HG03045 (cell line): ENCODE data around the gene GBA2.

ENCODE experiments used
- ATAC-seq: cut with Tn5 transposase; IDR thresholded peaks from one replicate; pipeline ENCODE4 v1.9.1; 2021; ENCODE audit warnings: mild to moderate bottlenecking, moderate library complexity; ENCODE audit not compliant: unreplicated experiment

Gene GBA2

DNA sequence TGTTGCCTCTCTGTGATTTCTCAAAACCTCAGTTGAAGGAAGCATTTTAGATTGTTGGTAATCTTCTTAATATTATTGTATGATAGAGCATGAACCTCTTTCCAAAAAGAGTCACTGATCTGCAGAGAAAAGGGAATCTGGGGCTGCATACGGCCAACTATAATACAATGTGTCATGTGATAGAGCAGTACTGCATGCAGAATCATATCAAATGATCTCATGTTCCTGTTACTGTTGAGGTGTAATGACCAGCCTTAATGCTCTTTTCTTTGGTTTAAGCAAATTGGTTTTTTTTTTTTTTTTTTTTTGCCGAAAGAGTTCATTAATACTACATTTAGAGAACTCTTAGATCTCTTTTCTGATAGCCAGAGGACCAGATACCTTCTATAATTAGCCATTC, 18.0 kb upstream of the GBA2 start:
- ATAC-seq = no peak

DNA sequence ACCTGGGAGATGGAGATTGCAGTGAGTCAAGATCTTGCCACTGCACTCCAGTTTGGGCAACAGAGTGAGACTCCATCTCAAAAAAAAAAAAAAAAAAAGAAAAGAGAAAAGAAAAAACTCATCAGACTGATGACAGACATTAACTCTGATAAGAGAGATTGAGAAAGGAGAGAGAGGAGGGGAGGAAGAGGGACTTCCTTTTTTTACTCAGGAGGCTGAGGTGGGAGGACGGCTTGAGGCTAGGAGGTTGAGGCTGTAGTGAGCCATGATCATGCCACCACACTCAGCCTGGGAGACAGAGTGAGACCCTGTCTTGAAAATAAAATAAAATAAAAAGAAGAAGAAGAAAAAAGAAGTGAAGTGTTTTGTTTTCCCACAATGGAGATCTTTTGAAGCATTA, 14.8 kb upstream of the GBA2 start:
- ATAC-seq = no peak

DNA sequence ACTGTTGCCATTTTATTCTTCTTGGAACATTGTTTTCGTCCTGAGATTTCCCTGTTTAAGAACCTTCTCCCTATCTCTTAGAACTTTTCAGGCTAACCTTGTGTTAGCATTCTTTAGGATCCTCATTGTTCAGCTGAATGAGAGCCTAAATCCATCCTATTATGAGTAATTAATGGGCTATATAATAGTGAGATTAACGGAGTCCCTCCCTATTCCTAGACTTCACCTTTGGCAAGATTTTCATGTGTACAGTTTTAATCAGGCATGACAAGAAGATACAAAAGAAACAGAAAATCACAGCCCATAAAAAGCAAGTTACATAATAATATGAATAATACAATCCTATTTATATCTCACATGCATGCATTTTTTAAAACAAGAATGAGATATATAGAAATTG, 14.2 kb upstream of the GBA2 start:
- no peak for ATAC-seq

DNA sequence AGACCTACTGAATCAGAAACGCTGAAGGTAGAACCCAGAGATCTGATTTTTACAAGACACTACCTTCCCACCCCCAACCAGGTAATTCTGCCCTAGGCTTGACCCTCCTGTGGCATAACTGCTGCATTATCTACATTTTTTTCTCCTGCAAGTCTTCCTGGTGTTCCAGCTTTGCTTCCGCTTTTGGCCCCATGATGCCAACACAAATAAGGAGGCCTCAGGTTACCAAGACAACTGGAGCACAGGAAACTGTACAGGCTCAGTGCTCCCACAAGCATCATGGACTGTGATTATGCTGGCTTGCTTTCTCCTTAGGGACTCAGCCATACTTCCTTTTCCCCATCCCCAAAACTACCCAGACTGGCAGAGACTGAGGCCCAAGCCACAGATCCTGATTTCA, 11.6 kb upstream of the GBA2 start:
- no peak for ATAC-seq

GRCh38 chr9:35759795-35760194, 10.8 kb upstream of the GBA2 start:
- ATAC-seq = no peak

DNA sequence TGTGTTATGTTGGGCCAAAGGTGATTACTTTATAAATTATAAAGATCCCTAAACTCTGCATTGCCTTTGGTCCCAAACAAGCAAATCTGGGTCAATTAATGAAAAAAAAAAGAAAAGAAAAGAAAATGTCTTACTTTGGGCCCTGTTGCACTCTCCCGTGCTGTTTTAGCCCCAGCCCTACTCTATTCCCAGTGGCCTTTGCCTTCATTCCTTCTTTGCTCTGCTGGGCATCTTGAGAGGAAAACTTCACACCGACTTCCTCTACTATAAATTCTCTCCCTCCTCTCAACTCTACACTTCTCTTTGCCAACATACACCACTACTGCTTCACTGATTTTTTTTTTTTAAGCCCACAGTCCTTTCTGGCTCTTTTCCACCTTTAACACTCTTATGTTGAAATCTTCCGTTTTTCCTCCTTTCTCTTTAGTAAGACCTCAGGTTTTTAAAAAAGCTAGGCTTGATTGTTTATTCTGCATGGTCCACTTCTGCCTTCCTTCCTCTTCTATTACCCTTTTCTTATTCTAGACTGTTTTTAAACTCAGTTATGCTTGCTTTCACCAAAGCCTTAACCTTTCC, 9.5 kb upstream of the GBA2 start:
- ATAC-seq = no peak

DNA sequence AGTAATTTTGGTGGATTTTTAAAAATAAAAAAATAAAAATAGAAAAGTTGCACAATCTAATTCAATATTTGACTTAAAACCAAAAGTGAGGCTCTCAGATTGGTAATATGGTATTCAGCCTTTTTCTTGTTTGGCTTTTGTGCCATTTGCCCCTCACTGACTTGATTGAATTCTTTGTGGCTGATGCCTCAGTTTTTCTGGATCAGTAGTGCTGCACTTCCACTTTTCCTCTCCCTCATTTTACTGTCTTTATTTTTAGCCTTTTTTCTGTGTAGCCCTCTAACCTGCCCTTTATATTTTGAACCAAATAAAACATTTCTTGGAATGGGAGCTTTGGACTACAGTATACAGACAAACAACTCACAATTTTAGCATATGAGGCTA, 8.9 kb upstream of the GBA2 start:
- no peak for ATAC-seq

DNA sequence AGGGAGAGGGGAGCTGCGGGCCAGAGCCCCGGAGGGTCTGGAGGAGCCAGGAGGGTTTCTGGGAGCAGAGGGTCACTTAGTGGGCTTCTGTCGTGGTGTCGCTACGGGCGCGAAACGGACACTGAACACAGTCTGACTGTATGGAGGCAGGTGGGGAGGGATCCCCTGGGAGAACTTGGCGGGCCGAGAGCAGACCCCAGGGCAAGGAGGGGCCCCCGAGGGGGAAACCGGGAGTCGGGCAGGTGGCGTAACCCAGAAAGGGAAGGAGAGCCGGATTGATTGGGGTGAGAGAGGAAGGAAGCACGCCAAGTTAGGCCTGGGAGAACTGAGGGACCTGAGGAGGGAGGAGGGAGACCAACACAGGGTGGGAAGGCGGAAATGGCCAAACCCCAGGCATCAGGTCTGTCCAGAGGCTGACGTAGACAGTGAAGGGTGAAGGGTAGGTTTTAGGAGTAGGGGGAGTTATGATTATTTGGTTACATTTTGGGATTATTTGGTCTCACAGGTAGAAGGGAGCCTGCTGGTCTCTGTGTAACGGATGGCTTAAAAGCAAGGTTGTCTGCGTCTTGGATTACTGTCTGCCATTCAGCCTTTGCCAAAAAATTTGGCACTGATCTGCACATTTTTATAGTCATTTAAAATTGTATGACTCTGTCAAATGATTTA, 8.3 kb upstream of the GBA2 start:
- ATAC-seq = peak; percentile 47

GRCh38 chr9:35756275-35757225, 7.5 kb upstream of the GBA2 start:
- peak; percentile 60 for ATAC-seq

- no peak for ATAC-seq
Observed at GRCh38 chr9:35755071-35755470, 6.0 kb upstream of the GBA2 start.

DNA sequence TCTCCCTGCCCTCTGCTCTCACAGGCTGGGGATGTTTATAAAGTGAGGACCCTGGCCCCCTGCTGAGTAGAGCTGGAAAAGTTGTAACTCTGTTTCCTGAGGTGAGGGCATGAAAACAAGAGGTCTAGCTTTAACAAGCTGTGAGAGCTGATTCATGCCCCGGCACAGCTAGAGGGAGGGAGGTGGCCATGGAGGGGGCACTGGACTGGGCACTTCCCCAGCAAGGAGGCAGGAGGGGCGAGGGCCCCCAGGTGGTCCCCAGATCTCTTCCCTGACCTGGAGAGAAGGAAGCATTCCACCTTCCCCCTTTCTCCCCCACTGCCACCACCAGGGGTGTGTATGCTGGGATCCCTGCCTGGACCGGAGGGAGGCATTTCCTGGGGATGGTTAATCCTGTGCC, 5.2 kb upstream of the GBA2 start, which contains the start of gene MSMP:
TSS of gene MSMP (minus strand) at position 13 of the 400 bp plus-strand sequence. CDS start 147 bp downstream, outside the sequence.
- ATAC-seq = no peak

DNA sequence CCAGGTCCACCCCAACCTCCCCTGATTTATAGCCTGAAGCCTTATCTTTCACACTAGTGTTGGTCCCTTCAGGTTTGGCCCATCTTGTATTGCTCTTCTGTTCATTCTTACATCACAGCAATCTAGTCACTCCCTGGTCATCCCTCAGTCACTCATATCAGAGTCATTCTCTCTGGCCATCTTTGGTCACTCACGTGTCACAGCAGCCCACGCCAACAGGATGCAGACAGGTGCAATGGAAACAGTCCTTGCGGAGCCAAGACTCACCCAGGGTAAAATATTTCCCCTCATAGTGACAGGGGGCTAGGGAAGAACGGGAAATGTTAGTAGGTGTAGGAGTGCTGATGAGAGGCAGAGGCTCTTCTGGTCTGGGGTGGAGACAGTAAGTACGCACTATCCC, 4.4 kb upstream of the GBA2 start:
- ATAC-seq = no peak

DNA sequence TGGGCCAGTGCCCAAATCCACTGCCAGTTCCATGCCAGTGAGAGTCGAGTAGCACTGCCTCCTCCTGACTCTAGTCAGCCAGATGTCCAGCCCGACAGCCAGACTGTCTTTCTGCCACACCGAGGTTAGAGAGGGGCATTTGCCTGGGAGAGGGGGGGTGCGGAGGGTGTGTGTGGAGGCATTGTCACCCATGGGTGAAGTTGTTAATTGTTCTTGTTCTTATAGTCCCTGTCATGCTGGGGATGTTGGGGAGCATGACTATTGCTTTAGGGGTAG, 1.2 kb upstream of the GBA2 start:
- no peak for ATAC-seq

DNA sequence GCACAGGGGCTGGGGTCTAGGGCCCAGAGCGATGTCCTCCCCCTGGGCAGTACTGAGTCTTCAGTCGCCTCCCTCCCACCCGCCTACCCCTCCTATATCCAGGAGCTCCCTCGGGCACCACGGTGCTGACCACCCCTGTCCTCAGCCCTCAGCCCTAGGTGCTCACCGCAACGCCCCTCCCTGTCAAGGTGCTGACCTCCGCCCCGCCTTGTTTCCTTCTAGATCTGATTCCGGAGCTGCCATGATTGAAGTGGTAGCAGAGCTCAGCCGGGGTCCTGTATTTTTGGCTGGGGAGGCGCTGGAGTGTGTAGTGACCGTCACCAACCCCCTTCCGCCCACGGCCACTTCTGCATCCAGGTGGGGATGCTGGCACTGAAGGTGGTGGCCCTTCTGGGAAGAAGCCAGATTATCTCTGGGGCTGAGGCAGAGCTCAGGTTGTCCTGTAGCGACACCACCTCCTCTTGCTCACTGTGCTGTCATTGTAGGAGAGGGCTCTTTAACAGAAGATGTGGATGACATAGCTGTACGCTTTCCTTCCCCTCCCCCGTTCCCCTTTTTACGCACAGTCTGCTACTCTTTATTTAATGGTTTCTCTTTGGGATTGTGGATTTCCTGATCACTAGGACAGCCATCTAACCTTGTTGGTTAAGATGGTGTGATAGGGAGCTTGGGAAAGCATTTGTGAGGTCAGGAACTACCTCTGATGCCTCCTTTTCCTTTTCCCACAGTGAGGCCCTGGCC, 657 bp upstream of the GBA2 start:
- ATAC-seq = peak; percentile 25

DNA sequence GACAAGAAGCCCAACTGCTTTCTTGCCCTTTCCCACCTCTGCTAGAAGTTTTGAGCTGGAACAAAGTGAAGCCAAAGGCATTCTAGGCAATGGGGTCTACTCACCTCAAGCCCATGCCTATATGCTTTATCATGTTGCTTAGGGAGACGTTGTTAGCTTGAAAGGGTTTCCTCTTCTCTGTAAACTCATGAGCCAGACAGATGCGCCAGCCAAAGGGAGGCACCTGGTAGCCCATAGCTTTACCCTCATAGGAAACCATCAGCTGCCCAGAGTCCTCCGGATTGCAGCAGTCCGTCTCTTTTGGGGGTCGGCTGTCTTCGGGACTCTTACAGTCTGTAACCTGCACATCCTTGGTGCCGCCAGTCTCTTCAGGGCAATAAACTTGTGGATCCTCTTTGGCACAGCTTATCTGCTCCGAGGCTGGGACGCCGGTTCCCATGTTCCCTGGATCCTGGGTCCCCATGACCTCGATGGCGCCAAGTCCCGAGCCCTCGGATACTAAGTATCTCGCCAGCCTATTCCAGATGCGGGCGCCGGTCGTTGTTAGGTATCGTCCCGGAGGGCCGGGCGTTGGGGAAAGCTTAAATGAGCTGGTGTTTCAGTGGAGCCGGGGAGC, 678 bp downstream of the GBA2 start:
- no peak for ATAC-seq

GRCh38 chr9:35746583-35746982, 2.4 kb downstream of the GBA2 start:
- ATAC-seq = no peak

DNA sequence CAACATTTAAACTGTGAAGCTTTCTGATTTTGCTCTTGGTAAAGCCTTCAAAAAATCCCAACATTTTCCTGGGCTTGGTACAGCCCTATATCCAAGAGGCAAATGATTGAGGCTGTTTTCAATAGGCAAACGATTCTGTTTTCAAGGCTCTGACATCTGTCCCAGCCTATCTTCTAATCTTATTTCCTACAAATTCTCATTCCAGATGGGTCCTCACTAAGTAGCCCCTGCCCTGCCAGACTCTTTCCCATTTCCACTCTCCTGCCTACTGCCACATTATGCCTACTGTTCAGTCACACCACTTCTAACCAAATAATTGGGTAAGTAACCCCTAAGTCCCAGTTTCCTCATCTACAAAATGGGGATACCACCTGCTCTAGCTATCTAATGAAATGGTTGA, 3.5 kb downstream of the GBA2 start:
- no peak for ATAC-seq

GRCh38 chr9:35743880-35744518, 5.0 kb downstream of the GBA2 start:
- no peak for ATAC-seq

DNA sequence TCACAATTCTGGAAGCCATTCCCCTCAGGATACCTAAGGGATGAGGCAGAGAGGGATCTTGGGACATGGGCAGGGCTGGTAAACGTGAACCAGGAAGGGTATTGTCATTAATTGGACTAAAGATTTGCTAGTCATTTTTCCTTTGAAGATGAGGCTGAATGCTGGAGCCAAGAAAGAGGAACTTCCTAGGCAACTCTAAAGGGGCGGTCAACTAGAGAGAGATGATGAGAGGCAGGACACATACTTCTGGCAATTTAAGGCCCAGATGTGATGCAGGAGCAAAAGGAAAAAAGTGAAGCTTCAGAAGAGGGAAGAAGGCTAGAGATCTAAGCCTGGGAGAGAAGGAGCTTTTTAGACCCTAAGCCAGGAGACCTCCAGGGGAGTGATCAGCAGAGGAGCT, 5.6 kb downstream of the GBA2 start:
- no peak for ATAC-seq

- ATAC-seq = no peak
Observed at GRCh38 chr9:35741740-35742139, 7.3 kb downstream of the GBA2 start.

DNA sequence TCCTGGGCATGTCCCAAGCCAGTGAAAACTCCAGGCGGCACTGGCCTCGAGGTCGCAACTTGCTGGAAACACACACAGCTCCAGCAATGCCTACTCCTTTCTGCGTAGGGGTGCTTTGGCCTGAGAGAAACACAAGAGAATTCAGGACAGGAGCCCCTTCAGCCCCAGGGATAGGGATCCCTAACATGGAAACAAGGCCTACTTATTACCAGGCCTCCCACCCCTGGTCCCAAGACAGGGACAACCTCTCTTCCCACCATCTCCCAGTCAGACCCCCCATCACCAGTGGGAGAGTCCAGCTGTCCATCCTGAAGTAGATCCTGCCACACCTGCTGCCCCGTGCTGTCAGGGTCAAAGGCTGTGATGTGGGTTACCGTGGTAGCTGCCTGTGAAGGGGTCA, 8.8 kb downstream of the GBA2 start:
- no peak for ATAC-seq
